HTR-8/SVneo (cell line): Measurements from ENCODE around the gene KCNJ5.

ENCODE experiments used
- DNase-seq: peaks from one replicate; pipeline ENCODE4 v3.0.0; 2011; ENCODE audit warnings: low spot score, mixed read lengths; ENCODE audit not compliant: insufficient read length
- FAIRE-seq: peaks from 2 replicates; lab custom pipeline; 2011; peaks lifted over from hg19 to GRCh38; lab: Jason Lieb, UNC

Gene KCNJ5

DNA sequence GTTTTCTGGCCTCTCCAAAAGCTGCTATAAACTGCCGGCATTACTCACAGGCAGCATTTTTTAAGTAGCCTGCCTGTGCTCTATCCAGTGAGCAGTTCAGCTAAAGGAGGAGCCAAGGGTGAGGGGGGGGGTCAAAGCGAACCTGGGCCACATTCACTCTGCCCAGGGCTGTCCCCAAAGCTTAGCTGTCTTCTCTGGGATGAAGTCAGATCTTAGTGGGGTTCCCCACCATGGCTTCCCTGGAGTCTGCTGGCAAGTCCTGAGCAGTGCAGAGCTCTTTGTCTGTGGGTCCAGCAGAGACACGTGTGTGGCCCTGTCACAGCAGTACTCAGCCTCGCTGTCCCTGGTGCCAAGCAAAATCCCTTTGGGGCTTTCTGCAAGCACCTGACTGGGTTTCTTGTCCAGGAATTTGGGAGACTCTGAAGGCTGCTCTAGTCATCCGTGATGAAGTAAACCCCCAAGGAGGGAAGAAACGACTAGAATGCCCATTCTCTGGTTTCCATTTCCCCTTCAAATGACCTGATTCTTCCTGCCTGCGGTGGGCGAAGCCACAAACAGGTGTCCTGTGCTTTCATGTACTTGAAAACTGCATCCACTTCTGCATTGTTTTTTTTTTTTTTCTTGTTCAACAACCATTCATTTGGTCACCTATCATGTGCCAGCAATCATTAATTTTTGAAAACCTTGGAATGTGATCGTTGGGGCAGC lies 2.6 kb downstream of the KCNJ5 start:
- FAIRE-seq (no peak), DNase-seq (no peak)

- FAIRE-seq (no peak), DNase-seq (no peak)
Measured at GRCh38 chr11:128894286-128894681, 3.1 kb downstream of the KCNJ5 start.

DNA sequence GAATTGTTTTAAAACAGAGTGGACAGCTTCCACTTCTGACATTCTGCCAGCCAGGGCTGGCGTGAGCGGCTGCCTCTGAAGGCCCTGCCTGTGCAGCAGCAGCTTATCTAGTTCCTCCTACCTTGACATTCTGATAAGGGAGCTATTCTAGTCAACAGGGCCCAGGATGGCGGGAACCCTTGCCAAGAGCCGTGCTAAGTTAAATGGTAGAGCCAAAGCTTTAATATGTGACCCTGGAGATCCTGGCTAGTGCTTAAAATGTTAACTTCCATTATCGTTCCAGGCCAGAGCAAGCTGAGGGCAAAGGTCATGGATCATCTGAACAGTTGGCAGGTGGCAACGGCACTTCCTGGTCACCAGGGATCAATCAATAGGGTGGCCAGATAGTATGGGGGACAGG lies 3.5 kb downstream of the KCNJ5 start:
- no peak for DNase-seq

GRCh38 chr11:128895526-128895925 lies 4.4 kb downstream of the KCNJ5 start:
- FAIRE-seq = no peak
- no peak for DNase-seq

More for the DNA sequence above, 3.5 kb downstream of the KCNJ5 start:
- no peak for FAIRE-seq

GRCh38 chr11:128896356-128896755 lies 5.2 kb downstream of the KCNJ5 start:
- FAIRE-seq (no peak), DNase-seq (no peak)

GRCh38 chr11:128897826-128898225 lies 6.7 kb downstream of the KCNJ5 start:
- no peak for FAIRE-seq
- DNase-seq = no peak

DNA sequence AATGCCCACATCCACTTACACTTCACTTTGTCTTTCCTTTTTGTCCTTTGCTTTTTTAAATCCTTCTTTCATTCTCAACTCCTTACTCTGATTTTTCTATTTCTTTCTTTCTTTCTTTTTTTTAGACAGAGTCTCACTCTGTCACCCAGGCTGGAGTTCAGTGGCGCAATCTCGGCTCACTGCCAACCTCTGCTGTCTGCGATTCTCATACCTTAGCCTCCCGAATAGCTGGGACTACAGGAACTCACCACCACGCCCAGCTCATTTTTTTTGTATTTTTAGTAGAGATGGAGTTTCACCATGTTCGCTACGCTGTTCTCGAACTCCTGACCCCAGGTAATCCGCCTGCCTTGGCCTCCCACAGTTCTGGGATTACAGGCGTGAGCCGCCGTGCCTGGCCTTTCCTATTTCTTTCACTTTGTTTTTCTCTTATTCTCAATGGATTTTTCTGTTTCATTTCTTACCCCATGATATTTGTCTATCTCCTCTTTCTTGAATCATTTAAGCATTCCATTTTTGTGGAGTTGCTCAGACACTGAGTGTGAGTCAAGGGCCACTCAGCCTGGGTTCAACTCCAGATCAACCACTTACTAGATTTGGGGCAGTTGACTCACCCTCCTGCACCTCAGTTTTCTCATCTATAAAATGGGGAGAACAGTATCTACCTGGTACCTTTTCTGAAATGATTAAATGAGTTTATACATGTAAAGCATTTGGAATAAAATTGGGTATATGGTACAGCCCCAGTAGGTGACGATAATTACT lies 7.6 kb downstream of the KCNJ5 start:
- FAIRE-seq (no peak), DNase-seq (no peak)

DNA sequence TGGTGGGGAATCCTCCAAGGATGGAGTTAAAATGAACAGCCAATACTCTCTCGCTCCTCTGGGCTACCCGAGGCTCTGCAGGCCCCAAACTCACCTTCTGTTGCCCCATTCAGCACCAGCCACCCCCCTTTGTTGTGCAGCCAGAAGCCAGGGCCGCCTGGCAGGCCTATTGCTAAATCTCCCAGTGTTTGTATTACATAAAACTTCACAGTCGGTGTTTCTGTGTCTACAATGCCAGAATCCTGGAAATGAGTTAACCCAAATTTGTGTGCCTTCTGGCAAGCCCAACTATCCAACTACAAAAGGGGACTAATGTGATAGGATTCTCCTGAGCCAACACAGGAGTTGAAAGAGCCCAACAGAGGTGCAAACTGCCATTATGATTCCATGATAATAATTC lies 9.3 kb downstream of the KCNJ5 start:
- no peak for FAIRE-seq
- DNase-seq = no peak

GRCh38 chr11:128901653-128902514 lies 10.7 kb downstream of the KCNJ5 start:
- FAIRE-seq (no peak), DNase-seq (no peak)

- DNase-seq (no peak), FAIRE-seq (no peak)
Measured at GRCh38 chr11:128902515-128903066, 11.4 kb downstream of the KCNJ5 start.

DNA sequence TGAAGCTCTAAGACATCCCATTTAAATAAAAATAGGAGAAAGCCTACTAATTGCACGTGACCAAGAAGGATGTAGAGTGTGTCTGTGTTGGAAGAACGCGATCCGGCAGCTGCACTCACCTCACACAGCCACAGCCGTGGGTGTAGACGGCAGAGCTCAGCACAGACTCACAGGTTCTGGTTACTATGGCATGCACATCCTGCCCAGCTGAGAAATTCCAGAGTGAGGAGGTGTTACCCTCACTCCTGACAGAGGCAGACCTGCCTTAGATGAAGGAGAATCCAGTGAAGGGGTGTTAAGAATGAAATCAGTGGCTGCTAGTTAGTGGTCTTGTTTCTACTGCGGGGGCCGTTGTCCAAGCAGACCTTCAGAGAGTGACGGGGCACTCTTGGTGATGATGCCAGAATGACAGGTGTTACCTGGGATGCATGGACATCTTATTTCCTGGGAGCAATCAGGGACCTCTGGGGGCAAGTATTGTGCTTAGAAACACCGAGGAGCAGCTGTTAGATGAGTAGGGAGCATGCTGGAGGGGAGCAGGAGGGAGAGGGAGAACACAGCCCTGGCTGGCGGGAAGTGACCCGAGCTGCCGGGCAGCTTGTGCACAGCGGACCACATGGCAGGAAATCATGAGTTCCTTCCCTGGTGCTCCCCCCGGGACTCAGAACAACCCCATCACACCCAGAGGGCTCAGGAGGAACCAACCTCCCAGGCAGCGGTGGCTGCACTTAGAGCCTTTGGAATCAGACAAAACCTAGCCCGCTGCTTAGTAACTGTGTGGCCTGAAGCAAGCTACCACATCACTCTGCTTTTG lies 12.3 kb downstream of the KCNJ5 start:
- FAIRE-seq (no peak), DNase-seq (no peak)

GRCh38 chr11:128904303-128904655 lies 13.1 kb downstream of the KCNJ5 start:
- DNase-seq = no peak
- FAIRE-seq = no peak

- DNase-seq (peak; percentile 9), FAIRE-seq (no peak)
Measured at GRCh38 chr11:128904656-128905344, 13.6 kb downstream of the KCNJ5 start.

DNA sequence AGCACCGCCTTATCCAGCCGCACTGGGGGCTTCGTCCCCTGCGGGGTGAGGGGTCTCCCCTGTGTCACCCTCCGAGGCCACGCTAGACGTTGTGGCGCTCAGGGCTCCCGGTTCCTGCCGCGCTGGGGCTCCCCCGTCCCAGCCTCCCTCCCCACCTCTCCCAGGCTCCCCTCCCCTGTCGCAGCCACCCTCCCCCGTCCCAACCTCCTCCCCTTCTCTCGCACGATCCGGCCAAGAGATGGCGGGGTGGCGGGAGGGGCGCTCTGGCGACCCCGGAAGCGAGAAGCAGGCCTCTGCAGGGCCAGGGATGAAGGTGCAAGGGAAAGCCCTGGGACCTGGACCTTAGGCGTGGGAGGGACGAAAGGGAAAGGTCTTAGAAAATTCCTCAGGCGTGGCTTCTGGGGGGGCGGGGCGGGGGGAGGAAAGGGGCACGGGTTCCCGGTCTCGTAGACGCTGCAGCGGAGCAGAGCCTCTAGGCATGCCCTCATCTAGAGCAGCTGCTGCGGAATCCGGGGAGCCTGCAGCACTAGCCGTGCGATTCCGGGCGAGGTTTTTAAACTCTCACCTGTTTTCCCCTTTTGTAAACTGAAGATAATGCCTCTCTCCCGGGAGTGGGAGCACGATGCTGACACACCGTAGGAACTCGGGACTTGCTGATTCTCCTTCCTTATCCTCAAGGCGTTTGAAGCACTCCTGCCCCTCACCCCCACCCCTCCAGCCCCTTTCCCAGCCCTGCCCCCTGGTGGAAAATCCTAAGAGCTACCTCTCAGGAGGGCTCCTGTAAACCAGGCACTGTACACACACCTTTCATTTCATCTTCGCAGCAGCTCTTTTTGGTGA lies 14.4 kb downstream of the KCNJ5 start:
- DNase-seq = peak; percentile 35
- no peak for FAIRE-seq

DNA sequence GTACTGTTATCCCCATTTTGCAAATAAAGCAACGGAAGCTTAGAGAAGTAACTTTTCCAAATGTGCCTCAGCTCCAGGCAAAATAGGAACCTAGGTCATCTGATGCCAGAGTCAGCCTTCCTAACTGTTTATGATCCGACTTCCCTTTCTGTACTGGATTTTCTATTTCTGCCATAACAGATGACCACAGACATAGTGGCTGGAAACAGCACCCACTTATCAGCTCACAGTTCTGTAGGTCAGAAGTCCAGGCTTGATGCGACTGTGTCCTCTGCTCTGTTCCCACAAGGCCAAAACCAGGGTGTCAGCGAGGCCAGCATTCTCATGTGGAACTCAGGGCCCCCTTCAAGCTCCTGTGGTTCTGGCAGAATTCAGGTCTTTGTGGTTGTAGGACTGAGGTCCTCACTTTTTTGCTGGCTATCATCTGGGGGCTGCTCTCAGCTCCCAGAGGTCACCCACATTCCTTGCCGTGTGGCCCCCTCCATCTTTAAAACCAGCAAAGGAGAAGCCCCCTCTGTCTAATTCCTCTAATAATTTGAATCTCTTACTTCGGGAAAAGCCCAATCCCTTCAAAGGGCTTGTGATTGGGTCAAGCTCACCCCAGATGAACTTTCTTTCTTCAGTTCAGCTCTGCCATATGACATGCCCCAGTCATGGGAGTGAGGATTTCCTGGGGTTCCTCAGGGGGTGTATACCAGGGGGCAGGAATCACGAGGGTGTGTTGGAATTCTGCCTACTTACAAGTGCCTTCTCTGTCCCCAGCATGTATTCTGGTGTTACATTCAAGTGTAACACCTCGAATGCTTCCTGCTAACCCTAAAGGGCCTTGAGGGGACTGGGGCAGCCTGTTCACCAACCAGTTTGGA lies 15.3 kb downstream of the KCNJ5 start:
- no peak for FAIRE-seq
- no peak for DNase-seq

- no peak for DNase-seq
- no peak for FAIRE-seq
Measured at GRCh38 chr11:128907585-128907984, 16.4 kb downstream of the KCNJ5 start.
